ENCODE data around the gene GZMB. TPM values are rescaled to one million over a fixed set of nuclear protein-coding genes. Genes with fewer than 3 reads are reported as not detected.

Gene GZMB
- total RNA-seq, 1 experiment from 2014 or later = not detected

- Histone ChIP-seq H2BK12ac (ENCODE audit: insufficient read length, low read depth, low read length) (no peak overlapping the region), H3K14ac (ENCODE audit: insufficient read depth, low read length) (no peak overlapping the region), H3K23ac (ENCODE audit: insufficient read length, low read depth, low read length) (no peak overlapping the region), H3K56ac (ENCODE audit: insufficient read length, low read depth, low read length) (no peak overlapping the region), H3T11ph (ENCODE audit: low read length) (no peak overlapping the region), H3K79me2 (ENCODE audit: insufficient read depth, low read length) (no peaks in the 10 kb centered on the region), H3K79me1 (ENCODE audit: insufficient read depth, low read depth, low read length, poor library complexity, severe bottlenecking) (no peaks in the 10 kb centered on the region), H3K9me3 (ENCODE audit: control insufficient read depth, low read depth, low read length) (no peaks in the 10 kb centered on the region), H3K27me3 (ENCODE audit: insufficient read depth, low read length) (no peaks in the 10 kb centered on the region), H2BK5ac (ENCODE audit: insufficient read length, low read length) (no peak overlapping the region), H3K23me2 (ENCODE audit: insufficient read length, low read depth, low read length, poor library complexity, severe bottlenecking) (no peaks in the 10 kb centered on the region), H3K27ac (ENCODE audit: insufficient read length, low read depth, low read length) (no peak overlapping the region), H2BK15ac (ENCODE audit: low read depth, low read length) (no peak overlapping the region), H2AFZ (ENCODE audit: low read length) (no peak overlapping the region), H4K20me1 (ENCODE audit: control insufficient read depth, insufficient read depth, insufficient read length) (no peaks in the 10 kb centered on the region), H3K9ac (ENCODE audit: extremely low read depth, insufficient read length, low read length) (no peak overlapping the region), H4K8ac (replicated peaks; ENCODE audit: insufficient read length, low read depth, low read length) (no peak overlapping the region), H3K4me2 (ENCODE audit: insufficient read depth, insufficient read length, low read length) (no peak overlapping the region), H2AK5ac (ENCODE audit: insufficient read length, low read length) (no peak overlapping the region), H3K4ac (ENCODE audit: low read depth, low read length) (no peak overlapping the region), H2BK120ac (ENCODE audit: low read depth, low read length, poor library complexity, severe bottlenecking) (no peak overlapping the region), H3K4me1 (ENCODE audit: insufficient read depth, low read length) (no peaks in the 10 kb centered on the region), H4K91ac (ENCODE audit: insufficient read length, low read depth, low read length) (no peak overlapping the region), H3K18ac (ENCODE audit: insufficient read length, low read depth, low read length) (no peak overlapping the region), H4K5ac (ENCODE audit: insufficient read length, low read depth, low read length) (no peak overlapping the region), H2BK20ac (ENCODE audit: low read depth, low read length, poor library complexity, severe bottlenecking) (no peak overlapping the region)
- WGBS (ENCODE audit: extremely low coverage, insufficient read length, low lambda C conversion rate) = no CpG with 5 or more reads among the region's 2 CpGs
- DNase-seq = no peak
- H3K4me3 Mint-ChIP-seq = no peak overlapping the region
- peaks cover 7% of the 10 kb centered on the region for H3K27me3 Mint-ChIP-seq (ENCODE audit: low read depth)
- H3K27ac Mint-ChIP-seq = no peak overlapping the region
- H3K9me3 Mint-ChIP-seq = peaks cover 0 to 43% of the 10 kb centered on the region in 2 experiments; a peak in 2 of 5 replicates
- no peaks in the 10 kb centered on the region for H3K4me1 Mint-ChIP-seq
- H3K36me3 Mint-ChIP-seq (ENCODE audit: insufficient read depth in 1 of 3, low read depth in 3 of 3) = peaks cover 0 to 9% (median 0%) of the 10 kb centered on the region in 3 experiments; a peak in 2 of 7 replicates
- no peak for TF ChIP-seq CTCF (conservative IDR thresholded peaks at IDR 0.05)
Observed at GRCh38 chr14:24673059-24673458, 39.1 kb upstream of the GZMB start.

Measured in H9 (cell line).